Stimulated activated effector memory CD8-positive, alpha-beta T cell treated with anti-CD3 and anti-CD28 coated beads, Interleukin-12 subunit alpha, Interleukin-12 subunit beta, amount 100 ng/mL, for 72 hours (primary cell): Measurements from ENCODE around the gene HSD17B14.
"Not testable (repeated sequence)": the region's sequence is repeated elsewhere in the genome, so short reads cannot be mapped to it uniquely, and the experiment has no call there.

Source experiments
- ATAC-seq: fragments of 150-1000 bp; cut with Tn5 transposase; 2 replicates; pipeline ENCODE4 v1.10.0; 2021
- DNase-seq, 2 donors: peaks; one replicate each; pipeline ENCODE4 v3.0.0; 2021 to 2022; ENCODE audit warnings: low spot score in 2 of 2
- H3K27ac Mint-ChIP-seq: one replicate; pipeline ENCODE4 v1.8.0; 2022; ENCODE audit warnings: mild to moderate bottlenecking, mixed read lengths
- H3K36me3 Mint-ChIP-seq: one replicate; pipeline ENCODE4 v1.8.0; 2022; ENCODE audit warnings: mild to moderate bottlenecking, mixed read lengths
- H3K4me1 Mint-ChIP-seq: one replicate; pipeline ENCODE4 v1.8.0; 2022; ENCODE audit warnings: mixed read lengths
- H3K4me3 Mint-ChIP-seq: one replicate; pipeline ENCODE4 v1.8.0; 2022; ENCODE audit warnings: mild to moderate bottlenecking, mixed read lengths
- H3K9me3 Mint-ChIP-seq: one replicate; pipeline ENCODE4 v1.8.0; 2022; ENCODE audit warnings: mixed read lengths

Gene HSD17B14

GRCh38 chr19:48836089-48837017, at the start of gene HSD17B14:
HSD17B14 (minus strand) TSS chr19:48836491; CDS start chr19:48836411, 80 bp downstream.
- DNase-seq (no peak), ATAC-seq (peak; percentile 27)
- peak within 1 kb of the TSS; percentile 85 for H3K4me3 Mint-ChIP-seq

GRCh38 chr19:48883726-48884125, 47.4 kb upstream of the HSD17B14 start:
- peak overlapping the region; percentile 48 for H3K27ac Mint-ChIP-seq
- H3K36me3 Mint-ChIP-seq = peaks cover 27% of the 10 kb centered on the region
- H3K4me3 Mint-ChIP-seq = no peak overlapping the region
- DNase-seq (no peak), ATAC-seq (no peak)
- H3K9me3 Mint-ChIP-seq = no peaks in the 10 kb centered on the region
- no peaks in the 10 kb centered on the region for H3K4me1 Mint-ChIP-seq

More at GRCh38 chr19:48836089-48837017, at the start of gene HSD17B14:
- Mint-ChIP-seq H3K27ac (peak within 1 kb of the TSS; percentile 91), H3K4me1 (peaks cover 29% of the 10 kb centered on the region), H3K9me3 (no peaks in the 10 kb centered on the region), H3K36me3 (no peaks in the 10 kb centered on the region)

- Mint-ChIP-seq H3K4me3 (no peak overlapping the region), H3K4me1 (peaks cover 10% of the 10 kb centered on the region), H3K27ac (no peak overlapping the region), H3K9me3 (no peaks in the 10 kb centered on the region), H3K36me3 (peaks cover 45% of the 10 kb centered on the region)
- ATAC-seq (peak; percentile 73), DNase-seq (peak in 1 of 2 donors; percentile 65)
Observed at GRCh38 chr19:48881741-48882657, 45.7 kb upstream of the HSD17B14 start.

GRCh38 chr19:48879696-48880095, 43.4 kb upstream of the HSD17B14 start:
- not testable (repeated sequence) for H3K9me3 Mint-ChIP-seq, DNase-seq, H3K27ac Mint-ChIP-seq, H3K4me3 Mint-ChIP-seq, ATAC-seq
- Mint-ChIP-seq H3K4me1 (peaks cover 28% of the 10 kb centered on the region), H3K36me3 (peaks cover 68% of the 10 kb centered on the region)

GRCh38 chr19:48879025-48879637, 42.8 kb upstream of the HSD17B14 start:
- no peak overlapping the region for H3K4me3 Mint-ChIP-seq
- no peak for ATAC-seq

GRCh38 chr19:48878196-48879024, 42.1 kb upstream of the HSD17B14 start:
- H3K27ac Mint-ChIP-seq = peak overlapping the region; percentile 78
- H3K4me3 Mint-ChIP-seq = peak overlapping the region; percentile 13
- H3K9me3 Mint-ChIP-seq = no peaks in the 10 kb centered on the region
- DNase-seq = no peak
- ATAC-seq = peak; percentile 14
- H3K36me3 Mint-ChIP-seq = peaks cover 81% of the 10 kb centered on the region
- peaks cover 41% of the 10 kb centered on the region for H3K4me1 Mint-ChIP-seq

More at GRCh38 chr19:48879025-48879637, 42.8 kb upstream of the HSD17B14 start:
- peaks cover 73% of the 10 kb centered on the region for H3K36me3 Mint-ChIP-seq
- no peaks in the 10 kb centered on the region for H3K9me3 Mint-ChIP-seq
- no peak overlapping the region for H3K27ac Mint-ChIP-seq
- no peak for DNase-seq
- H3K4me1 Mint-ChIP-seq = peaks cover 33% of the 10 kb centered on the region

- H3K36me3 Mint-ChIP-seq = peaks cover 86% of the 10 kb centered on the region
- H3K4me3 Mint-ChIP-seq = peak overlapping the region; percentile 13
- H3K27ac Mint-ChIP-seq = peak overlapping the region; percentile 78
- peaks cover 46% of the 10 kb centered on the region for H3K4me1 Mint-ChIP-seq
- no peak for DNase-seq
- H3K9me3 Mint-ChIP-seq = no peaks in the 10 kb centered on the region
- no peak for ATAC-seq
Observed at GRCh38 chr19:48877855-48878195, 41.5 kb upstream of the HSD17B14 start.

GRCh38 chr19:48876043-48876981, 40.0 kb upstream of the HSD17B14 start:
- H3K4me1 Mint-ChIP-seq = peaks cover 56% of the 10 kb centered on the region
- H3K36me3 Mint-ChIP-seq = peaks cover 93% of the 10 kb centered on the region
- DNase-seq = peak in 1 of 2 donors; percentile 66
- not testable (repeated sequence) for ATAC-seq, H3K9me3 Mint-ChIP-seq
- H3K27ac Mint-ChIP-seq = peak overlapping the region; percentile 100
- H3K4me3 Mint-ChIP-seq = peak overlapping the region; percentile 100

- DNase-seq (peak in 1 of 2 donors; percentile 79), ATAC-seq (no peak)
- H3K4me3 Mint-ChIP-seq = peak overlapping the region; percentile 100
- H3K4me1 Mint-ChIP-seq = peaks cover 56% of the 10 kb centered on the region
- no peaks in the 10 kb centered on the region for H3K9me3 Mint-ChIP-seq
- peak overlapping the region; percentile 100 for H3K27ac Mint-ChIP-seq
- peaks cover 77% of the 10 kb centered on the region for H3K36me3 Mint-ChIP-seq
Observed at GRCh38 chr19:48874303-48875135, 38.2 kb upstream of the HSD17B14 start.

GRCh38 chr19:48873476-48874302, 37.4 kb upstream of the HSD17B14 start:
- peaks cover 69% of the 10 kb centered on the region for H3K36me3 Mint-ChIP-seq
- ATAC-seq = no peak
- peak overlapping the region; percentile 100 for H3K27ac Mint-ChIP-seq
- peak overlapping the region; percentile 100 for H3K4me3 Mint-ChIP-seq
- H3K9me3 Mint-ChIP-seq = no peaks in the 10 kb centered on the region
- DNase-seq = peak in 1 of 2 donors; percentile 74
- peaks cover 56% of the 10 kb centered on the region for H3K4me1 Mint-ChIP-seq

- peaks cover 62% of the 10 kb centered on the region for H3K36me3 Mint-ChIP-seq
- peaks cover 56% of the 10 kb centered on the region for H3K4me1 Mint-ChIP-seq
- peak; percentile 62 for ATAC-seq
- no peaks in the 10 kb centered on the region for H3K9me3 Mint-ChIP-seq
- peak; percentile 53 to 90 for DNase-seq
- peak overlapping the region; percentile 100 for H3K4me3 Mint-ChIP-seq
- H3K27ac Mint-ChIP-seq = peak overlapping the region; percentile 100
Observed at GRCh38 chr19:48872884-48873475, 36.7 kb upstream of the HSD17B14 start.
